ENCODE measurements around the gene FCMR.

The FCMR gene

DNA sequence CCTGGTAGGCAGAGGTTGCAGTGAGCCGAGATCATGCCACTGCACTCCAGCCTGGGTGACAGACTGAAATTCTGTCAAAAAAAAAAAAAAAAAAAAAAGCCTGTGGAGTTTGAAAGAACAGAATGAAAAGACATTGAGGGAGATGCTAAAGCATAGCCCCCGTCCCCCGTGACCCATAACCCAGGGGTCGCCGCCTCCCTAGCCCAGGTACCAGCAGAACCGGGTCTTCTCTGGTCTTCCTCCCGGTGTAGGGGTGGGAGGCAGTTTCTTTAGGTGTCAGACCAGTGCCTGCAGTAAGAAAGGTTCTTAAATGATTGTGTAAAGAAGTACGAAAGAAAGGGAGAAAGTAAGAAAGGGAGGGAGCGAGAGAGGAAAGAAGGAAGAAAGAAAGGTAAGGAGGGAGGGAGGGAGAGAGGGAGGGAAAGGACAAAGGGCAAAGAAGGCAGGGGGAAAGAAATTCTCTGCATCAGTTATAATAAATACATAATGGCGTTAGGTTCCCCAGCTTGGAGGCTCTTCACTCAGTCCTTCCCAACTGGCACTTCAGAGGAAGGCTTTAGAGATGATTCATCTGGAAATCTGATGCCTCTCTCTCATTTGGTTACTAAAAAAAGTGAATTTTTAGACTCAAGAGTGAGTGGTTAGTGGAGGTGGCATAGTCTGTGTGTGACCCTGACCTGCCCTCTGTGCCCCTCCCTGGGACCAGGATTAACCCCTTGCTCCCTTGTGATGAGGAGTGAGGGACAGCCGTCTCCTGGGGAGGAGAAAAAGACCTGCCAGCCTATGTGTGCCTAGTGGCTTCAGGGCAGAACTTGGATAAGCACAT, 23.4 kb downstream of the FCMR start:
- DNase-seq, result no peak

DNA sequence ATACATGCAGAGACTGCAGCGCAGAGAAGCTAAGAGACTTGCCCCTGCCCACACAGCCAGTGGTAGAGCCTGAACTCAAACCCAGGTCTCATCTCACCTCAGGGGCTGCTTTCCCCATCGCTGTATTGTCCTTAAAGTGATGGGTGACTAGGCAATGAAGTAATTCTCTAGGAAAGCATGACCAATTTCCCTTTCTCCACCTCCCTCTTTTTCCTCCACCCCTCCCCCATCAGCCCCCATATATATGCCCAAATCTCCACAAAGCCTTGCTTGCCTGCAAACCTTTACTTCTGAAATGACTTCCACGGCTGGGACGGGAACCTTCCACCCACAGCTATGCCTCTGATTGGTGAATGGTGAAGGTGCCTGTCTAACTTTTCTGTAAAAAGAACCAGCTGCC, 24.6 kb downstream of the FCMR start, which contains the start of gene IL24:
TSS of gene IL24 (plus strand) at position 269 of the 400 bp plus-strand sequence. CDS start 390 bp downstream, outside the sequence.
- no peak for DNase-seq

DNA sequence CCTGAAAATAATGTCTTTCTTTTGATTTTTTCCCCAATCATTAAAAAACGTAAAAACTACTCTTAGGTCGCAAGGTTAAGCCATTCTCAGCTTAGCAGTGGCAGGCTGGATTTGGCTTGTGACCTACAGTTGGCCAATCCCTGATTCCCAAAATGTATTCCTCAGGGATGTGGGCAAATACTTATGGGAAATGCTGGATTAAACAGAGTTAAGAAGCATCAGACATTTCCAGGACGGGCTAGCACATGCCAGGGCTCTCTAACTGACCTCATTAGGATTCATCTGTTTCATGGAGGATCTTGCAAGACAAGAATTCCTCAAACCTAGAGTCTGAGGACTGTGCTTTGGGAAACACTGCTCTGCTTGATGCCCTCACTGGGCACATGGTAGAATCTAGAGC, 25.5 kb downstream of the FCMR start:
- no peak for DNase-seq

DNA sequence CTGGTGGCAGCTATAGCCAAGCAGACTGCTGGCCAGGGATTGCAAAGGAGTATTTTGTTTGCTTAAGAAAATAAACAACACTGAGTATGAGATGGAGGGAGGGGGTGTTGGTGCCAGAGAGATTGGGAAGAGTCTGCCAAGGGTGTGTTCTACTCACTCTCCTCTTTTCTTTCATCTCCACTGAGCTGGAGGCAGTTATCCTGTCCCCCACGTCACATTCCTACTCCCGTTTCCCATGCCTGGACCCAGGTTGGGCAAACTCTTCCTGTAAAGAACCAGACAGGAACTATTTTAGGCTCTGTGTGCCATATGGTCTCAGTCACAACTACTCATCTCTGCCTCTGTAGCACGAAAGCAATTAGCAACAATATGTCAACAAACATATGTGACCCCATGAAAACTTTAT, 25.9 kb downstream of the FCMR start:
- no peak for DNase-seq

DNA sequence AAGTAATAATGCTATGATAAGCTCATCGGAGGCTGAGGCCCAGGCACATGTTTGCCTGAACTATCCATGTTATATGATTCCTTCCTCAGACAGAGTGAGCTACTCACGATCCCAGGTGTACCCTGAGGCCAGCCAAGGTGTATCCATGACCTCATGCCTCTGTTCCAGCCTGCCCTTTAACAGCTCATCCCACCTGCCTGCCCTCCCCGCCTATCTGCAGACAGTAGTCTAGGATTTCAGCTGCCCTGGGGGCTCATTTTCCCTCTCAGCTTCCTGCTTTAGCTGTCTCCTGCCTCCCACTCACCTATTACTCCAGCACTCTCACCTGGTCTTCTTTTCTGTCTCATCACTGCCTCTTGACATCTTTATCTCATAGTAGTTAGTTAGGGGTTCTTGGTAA, 26.4 kb downstream of the FCMR start:
- DNase-seq, result peak; percentile 27

DNA sequence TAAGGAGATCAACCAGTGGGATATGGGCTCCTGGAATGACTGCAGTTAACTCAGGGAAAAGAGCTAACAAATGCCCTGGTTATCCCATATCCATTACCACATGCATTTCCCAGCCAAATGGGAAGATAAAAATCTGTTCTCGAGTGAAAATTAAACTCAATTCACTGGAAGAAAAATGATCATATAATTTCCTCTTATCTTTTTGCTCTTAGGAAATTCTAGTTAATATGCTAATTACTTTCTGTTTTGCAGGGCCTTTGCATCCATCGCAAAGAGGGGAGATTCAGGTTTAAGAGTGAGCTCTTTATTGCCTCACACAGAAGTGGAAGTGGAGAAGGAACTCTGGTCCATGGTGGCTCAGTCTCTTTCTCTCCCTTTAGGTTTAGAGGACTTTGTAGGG, 28.4 kb downstream of the FCMR start:
- no peak for DNase-seq

DNA sequence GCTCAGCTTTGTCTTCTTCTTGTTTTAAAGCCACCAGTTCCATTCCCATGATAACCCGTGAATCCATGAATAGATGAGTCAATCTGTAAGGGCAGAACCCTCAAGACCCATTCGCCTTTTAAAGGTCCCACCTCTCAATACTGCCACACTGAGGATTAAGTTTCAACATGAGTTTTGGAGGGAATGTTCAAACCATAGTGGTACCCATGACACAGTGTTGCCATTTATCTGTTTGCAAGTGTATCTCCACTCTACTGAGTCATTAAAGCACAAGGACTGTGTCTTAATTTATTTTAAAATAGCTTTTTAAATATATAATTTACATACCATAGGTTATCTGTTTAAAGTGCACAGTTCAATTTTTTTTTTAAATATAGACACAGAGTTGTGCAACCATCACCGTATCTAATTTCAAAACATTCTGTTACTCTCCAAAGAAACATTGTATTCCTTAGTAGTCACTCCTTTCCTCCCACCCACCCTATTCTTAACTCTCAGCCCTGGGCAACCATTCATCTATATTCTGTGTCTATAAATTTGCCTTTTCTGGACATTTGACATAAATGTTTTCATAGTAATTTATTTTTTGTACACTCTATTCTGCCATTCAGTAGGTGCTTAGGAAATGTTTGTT, 29.3 kb downstream of the FCMR start:
- DNase-seq, result no peak

DNA sequence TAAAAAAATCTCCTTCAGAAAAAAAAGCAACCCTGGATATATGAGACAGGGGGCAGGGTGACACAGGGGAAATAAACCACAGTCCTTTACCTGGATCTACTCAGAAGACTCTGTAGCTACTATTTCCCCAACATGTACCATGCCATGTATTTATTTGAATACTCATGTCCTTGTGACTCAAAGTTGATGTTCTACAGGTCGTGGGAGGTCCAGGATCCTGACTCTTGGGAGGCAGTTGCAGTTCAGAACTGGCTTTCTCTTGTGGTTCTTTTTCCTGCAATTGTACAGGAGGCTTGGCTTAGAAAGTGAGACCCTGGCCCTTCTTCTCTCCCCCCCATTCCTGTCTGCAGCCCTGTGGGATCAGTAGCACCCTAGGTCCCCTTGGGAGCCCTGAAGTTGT, 30.3 kb downstream of the FCMR start:
- no peak for DNase-seq

DNA sequence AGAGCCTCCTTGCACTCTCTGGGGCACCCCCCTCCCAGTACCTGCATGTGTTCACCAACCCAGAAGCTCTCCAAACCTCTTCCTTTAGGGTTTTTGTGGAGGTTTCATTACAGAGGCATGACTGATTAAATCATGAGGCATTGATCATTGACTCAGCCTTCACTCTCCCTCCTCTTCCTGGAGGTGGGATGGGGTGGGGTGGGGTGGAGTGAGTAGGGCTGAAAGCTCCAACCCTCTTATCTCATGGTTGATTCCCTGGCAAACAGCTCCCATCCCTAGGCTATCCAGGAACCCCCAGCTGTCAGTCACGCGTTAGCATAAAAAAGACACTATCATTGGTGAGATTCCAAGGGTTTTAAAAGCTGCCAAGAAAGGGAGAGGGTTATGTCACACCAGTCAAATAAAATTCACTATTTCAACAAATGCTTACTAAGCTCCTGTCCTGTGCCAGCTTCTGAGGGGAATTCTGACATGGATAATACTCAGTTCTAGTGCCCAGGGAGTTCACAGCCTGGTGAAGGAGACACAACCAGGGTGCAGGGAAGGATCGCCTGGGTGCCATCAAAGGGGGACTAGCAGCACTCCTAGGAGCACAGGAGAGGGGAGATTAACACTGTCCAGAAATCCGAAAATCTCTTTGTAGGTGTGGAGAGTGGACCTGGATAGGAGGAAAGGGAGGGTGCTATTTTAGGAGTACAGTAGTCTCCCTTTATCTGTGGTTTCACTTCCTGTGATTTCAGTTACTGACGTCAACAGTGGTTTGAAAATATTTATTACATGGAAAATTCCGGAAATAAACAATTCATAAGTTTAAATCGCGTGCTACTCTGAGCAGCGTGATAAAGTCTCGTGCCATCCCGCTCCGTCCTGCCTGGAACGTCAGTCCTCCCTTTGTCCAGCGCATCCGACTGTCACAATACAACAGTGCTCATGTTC, 31.3 kb downstream of the FCMR start:
- DNase-seq, result no peak

DNA sequence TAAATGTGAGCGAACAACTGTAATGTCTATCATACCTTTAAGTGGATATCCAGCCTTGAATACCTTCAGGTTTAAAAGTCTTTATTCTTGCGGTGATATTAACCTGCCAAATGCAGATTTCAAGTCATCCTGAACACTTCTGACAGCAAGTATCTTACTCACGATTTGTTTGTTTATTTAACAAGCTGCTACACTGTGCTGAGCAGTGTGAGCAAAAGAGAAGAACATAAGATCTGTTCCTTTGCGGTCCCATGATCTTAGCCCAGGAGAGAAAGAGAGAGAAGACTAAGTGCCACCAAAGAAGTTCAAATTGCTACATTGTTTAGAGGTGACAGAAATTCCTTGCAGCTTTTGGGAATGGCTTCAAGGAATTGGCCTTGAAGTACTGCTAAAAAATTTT, 34.0 kb downstream of the FCMR start:
- DNase-seq, result no peak

DNA sequence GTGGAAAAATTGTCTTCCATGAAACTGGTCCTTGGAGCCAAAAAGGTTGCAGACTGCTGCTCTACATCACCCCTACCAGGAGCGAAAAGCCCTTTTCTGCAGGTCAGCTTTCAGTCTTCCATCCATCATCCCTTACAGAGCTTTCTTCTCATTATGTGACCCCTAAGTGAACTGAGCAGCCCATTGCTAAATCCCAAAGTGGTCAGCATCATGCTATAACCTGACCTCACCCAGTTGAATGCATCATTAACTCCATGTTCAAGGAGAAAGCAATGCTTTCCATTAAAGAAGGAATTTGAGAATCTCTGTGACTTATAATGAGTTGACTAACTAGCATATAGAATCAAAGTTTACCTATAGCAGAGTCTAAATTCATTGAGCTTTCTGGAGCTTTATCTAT, 34.9 kb downstream of the FCMR start:
- no peak for DNase-seq

DNA sequence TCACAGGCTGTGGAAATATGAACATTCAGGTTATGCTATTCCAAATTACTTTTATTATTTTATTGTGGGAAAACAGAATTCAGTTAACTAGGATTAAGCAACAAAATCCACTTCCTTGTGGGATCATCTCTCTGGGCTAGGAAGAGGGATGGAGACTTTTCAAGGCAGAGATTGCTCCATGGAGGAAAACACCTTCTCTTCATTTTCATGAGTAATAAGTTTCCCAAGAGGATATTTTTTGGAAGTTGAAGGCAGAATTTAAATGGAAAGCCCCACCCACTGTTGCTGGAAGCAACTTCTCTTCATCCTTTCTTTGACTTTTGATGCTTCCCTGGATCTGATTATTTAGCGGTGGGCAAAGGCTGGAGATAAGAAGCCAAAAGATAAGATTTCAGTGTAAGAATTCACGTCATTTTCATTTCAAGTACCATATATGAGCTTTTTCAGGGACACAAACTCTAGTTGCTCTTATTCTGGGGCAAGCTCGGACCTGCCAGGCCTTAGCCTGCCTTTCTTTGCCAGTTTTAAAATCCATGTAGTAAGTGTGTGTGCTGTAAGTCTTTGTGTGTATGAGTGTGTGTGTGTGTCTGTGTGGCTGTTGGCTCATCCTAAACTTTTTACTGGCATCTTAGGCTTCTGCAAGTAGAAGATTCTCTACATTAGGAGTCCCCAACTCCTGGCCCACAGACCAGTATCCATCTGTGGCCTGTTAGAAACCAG, 36.2 kb downstream of the FCMR start:
- no peak for DNase-seq

DNA sequence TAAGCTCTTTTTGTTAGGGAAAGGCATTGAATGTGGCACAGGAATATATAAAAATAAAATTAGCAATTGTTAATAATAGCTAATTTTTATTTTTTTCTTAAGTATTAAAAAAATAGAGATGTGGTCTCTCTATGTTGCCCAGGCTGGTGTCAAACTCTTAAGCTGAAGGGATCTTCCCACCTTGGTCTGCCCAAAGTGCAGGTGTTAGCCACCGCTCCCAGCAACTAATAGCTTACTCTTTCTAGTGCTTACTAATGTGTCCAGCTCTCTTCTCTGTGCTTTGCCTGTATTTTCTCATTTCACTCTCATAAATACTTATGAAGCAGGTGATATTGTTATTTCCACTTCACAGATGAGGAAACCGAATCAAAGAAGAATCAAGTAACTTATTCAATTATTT, 37.9 kb downstream of the FCMR start:
- no peak for DNase-seq

DNA sequence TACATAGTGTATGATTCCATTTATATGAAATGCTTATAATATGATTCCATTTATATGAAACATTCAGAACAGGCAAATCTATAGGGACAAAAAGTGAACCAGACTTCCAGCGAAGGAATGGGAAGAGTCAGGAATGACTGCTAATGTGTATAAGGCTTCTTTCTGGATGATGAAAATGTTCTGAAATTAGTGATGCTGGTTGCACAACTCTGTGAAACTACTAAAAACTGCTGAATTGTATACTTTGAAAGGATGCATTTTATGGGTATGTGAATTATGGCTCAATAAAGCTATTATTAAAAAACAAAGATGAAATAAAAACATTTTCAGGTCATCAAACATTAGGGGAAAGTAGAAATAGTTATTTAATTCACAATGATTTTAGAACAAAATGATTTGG, 38.6 kb downstream of the FCMR start:
- no peak for DNase-seq

DNA sequence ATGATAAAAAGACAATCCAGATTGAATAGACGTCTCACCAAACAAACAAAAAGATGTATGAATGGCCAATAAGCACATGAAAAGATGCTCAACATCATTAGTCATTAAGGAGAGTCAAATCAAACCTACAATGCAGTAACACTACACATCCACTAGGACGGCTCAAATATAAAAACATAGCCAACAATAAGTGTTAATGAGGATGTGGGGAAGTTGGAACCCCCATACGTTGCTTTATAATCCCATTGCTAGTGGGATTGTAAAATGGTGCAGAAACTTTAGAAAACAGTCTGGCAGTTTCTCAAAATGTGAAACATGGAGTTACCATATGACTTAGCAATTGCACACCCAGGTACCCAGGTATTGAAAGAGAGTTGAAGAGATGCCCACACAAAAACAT, 39.2 kb downstream of the FCMR start:
- DNase-seq, result no peak

DNA sequence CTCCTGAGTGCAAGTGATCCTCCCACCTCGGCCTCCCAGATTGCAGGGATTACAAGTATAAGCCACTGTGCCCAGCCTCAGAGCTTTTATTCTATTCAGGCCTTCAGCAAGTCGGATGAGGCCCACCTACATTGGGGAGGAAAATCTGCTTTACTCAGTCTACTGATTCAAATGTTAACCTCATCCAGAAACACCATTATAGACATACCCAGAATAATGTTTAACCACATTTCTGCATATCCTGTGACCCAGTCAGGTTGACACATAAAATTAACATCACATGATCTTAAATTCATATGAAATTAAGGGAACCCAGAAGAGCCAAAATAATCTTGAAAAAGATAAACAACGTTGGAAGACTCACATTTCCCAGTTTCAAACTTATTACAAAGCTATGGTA, 41.4 kb downstream of the FCMR start:
- no peak for DNase-seq

DNA sequence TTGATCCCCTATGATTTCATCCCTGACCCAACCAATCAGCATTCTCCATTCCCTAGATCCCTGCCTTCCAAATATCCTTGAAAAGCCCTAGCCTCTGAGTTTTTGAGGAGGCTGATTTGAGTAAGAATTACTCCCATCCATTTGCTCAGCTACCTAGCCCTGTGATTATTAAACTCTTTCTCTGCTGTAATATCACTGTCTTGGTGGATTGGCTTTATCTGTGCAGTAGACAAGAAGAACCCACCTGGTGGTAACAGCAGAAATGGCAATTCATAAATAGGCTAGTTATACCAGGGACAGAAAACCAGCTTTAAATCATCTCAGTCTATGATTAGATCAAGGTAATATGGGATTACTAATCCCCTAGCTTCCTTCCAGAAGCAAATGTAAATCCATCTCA, 43.3 kb downstream of the FCMR start:
- DNase-seq, result no peak

DNA sequence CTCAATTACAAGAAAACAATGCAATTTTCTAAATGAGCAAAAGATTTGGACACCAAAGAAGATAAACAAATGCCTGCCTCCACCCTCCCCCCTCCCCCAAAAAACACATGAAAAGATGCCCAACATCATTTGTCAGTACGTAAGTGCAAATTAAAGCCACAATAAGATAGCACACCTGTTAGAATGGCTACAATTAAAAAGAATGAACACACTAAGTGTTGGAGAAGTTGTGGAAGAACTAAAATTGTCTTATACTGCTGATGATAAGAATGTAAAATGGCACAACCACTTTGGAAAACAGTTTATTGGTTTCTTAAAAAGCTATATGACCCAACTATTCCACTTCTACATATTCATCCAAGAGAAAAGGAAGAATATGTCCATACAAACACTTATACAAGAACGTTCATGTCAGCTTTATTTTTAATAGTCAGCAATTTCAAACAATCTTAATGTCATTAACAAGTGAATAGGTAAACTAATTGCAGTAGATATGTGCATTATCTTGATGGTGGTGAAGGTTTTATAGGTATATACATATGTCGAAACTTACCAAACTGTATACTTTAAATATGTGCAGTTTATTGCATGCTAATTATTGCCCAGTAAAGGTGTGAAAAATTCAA, 45.9 kb downstream of the FCMR start:
- DNase-seq, result no peak

DNA sequence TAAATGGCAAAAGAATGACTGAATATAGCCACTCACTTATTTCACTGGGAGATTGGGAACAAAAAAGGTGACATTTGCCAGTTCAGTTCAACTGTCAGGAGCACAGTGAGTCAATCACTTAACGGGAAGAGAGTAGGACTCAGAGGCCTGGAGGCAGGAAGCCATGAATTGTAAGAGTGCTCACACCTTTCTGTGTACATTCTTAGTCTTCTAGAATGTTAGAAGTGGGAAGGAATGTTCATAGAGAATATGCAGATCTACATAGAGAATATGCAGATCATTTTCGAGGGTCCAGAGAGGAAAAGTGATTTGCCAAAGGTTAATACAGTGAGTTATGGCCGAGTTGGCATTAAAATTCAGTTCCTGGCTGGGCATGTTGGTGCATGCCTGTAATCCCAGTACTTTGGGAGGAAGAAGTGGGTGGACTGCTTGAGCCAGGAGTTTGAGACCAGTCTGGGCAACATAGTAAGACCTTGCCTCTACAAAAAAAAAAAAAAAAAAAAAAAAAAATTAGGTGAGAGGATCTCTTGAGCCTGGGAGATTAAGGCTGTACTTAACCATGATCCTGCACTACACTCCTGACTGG, 48.0 kb downstream of the FCMR start:
- DNase-seq, result no peak

DNA sequence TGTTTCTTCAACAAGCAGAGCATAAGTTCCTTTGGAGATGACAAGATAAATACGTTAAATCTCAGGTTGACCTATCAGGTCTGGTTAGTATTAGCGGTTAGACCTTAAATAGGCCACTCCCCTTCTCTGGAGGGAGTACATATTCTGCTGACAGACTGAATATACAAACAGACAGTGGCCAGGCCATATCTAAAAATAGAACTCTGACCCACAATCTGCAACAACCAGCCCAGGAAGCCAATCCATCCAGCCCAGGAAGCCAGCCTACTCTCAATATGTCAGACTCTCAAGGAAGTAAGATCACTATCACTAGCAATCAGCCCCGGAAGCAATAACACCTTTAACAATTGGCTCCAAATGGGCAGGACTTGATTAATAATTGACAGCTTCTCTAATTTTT, 49.6 kb downstream of the FCMR start:
- DNase-seq, result no peak

DNA sequence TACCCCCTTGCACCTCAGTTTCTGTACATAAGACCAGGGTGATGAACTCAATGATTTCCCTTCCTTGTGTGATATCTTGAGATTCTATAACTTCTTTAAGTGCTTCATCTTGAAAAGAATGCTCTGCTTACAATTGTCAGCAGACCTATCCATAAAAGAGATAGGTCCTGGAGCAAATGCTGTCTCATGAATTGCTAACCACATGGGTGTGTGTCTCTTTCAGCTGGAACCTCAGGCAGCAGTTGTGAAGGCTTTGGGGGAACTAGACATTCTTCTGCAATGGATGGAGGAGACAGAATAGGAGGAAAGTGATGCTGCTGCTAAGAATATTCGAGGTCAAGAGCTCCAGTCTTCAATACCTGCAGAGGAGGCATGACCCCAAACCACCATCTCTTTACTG, 53.5 kb downstream of the FCMR start:
- DNase-seq, result no peak

DNA sequence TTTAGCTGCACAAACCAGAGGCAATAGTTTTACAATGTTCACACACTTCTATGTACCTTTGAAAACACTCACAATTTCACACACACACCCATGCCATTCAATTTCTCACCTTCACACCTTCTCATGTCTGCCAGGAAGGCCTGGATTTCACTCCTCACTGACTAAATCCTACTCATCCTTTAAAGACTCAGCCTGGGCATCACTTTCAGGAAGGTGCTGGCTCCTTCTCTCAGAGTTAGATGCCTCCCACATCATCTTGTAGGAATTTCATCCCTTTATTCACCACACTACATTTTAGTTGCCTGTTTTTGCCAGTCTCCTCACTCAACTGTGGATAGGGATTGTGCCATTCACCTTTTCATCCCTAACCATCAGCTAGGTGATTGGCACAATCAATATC, 54.0 kb downstream of the FCMR start:
- no peak for DNase-seq
